ENCODE measurements around the gene TMEM31. TPM values are rescaled to one million over a fixed set of nuclear protein-coding genes. Genes with fewer than 3 reads are reported as not detected.

The TMEM31 gene
- polyA plus RNA-seq, 3 donors: not detected

DNA sequence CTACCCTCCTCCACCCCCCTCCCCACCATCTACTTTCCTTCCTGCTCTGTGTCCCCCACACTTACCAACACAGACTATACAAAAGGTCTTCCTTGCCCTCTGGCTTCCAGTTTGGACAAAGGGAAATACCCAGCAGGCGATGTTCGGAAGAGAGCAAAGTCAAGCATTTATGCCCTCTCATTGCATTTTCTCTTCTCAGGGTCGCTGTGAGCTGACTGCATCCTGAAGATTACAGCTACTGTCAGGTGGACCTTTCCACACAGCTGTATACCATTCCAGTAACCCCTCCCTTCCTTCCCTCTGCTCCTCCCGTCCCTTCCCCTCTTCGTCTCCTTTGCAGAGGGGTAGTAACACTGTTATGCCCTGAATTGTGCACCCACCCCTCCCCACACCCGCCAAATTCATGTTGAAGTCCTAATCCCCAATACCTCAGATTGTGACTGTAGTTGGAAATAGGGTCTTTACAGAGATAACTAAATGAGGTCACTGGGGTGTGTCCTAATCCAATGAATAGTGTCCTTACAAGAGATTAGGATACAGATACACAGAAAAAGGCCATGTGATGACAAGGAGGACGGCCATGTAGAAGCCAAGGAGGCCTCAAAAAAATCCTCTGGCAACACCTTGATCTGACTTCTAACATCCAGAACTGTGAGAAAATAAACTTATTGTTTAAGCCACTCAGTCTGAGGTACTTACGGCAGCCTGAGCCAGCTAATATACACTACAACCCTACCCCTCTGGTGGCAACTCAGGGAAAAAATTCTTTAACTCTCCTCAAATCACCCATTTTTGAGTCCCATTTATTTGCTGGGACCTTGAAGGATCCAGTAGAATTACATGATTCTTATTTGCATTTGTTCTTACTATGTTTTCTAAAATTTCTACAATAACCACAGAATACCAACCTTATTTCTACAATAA lies 35.9 kb upstream of the TMEM31 start:
- Histone ChIP-seq H2AFZ (ENCODE audit: insufficient read depth, low read depth, low read length, poor library complexity, severe bottlenecking) (no peak overlapping the region), H3K4me3 (replicated peaks in 1 of 3; ENCODE audit: low read depth in 2 of 3, low read length in 3 of 3) (no peak overlapping the region), H3K4me1 (ENCODE audit: control insufficient read depth in 1 of 2, insufficient read depth in 2 of 2, low read length in 2 of 2) (no peaks in the 10 kb centered on the region), H3K4me2 (replicated peaks; ENCODE audit: extremely low read depth, low read length, poor library complexity, severe bottlenecking) (no peak overlapping the region), H3K9me3 (replicated peaks in 1 of 2; ENCODE audit: control insufficient read depth in 1 of 2, insufficient read depth in 1 of 2, low read length in 2 of 2) (no peaks in the 10 kb centered on the region), H4K20me1 (ENCODE audit: insufficient read depth, low read length) (no peaks in the 10 kb centered on the region), H3K9ac (ENCODE audit: insufficient read depth, low read length, poor library complexity, severe bottlenecking) (no peak overlapping the region), H3K79me2 (ENCODE audit: insufficient read depth, low read length) (no peaks in the 10 kb centered on the region), H3K27ac (ENCODE audit: low read depth in 1 of 2, low read length in 2 of 2) (no peak overlapping the region), H3K27me3 (ENCODE audit: control insufficient read depth in 2 of 2, insufficient read depth in 2 of 2, low read length in 2 of 2) (no peaks in the 10 kb centered on the region), H3K36me3 (replicated peaks in 1 of 2; ENCODE audit: control insufficient read depth in 1 of 2, insufficient read depth in 2 of 2, low read length in 2 of 2) (peaks cover 43 to 53% of the 10 kb centered on the region in 2 donors)
- TF ChIP-seq, protein P1, sequence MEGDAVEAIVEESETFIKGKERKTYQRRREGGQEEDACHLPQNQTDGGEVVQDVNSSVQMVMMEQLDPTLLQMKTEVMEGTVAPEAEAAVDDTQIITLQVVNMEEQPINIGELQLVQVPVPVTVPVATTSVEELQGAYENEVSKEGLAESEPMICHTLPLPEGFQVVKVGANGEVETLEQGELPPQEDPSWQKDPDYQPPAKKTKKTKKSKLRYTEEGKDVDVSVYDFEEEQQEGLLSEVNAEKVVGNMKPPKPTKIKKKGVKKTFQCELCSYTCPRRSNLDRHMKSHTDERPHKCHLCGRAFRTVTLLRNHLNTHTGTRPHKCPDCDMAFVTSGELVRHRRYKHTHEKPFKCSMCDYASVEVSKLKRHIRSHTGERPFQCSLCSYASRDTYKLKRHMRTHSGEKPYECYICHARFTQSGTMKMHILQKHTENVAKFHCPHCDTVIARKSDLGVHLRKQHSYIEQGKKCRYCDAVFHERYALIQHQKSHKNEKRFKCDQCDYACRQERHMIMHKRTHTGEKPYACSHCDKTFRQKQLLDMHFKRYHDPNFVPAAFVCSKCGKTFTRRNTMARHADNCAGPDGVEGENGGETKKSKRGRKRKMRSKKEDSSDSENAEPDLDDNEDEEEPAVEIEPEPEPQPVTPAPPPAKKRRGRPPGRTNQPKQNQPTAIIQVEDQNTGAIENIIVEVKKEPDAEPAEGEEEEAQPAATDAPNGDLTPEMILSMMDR (IDR thresholded peaks at IDR 0.05): no peak
- H3K27ac Mint-ChIP-seq: no peak overlapping the region
- peaks cover 41 to 44% of the 10 kb centered on the region in 2 donors for H3K36me3 Mint-ChIP-seq
- no CpG with 5 or more reads among the region's 8 CpGs for WGBS (ENCODE audit: insufficient coverage)
- DNase-seq: no peak
- no peaks in the 10 kb centered on the region for H3K9me3 Mint-ChIP-seq
- H3K4me3 Mint-ChIP-seq: no peak overlapping the region
- intact Hi-C loops (cut with micrococcal nuclease): no loop called here
- no peaks in the 10 kb centered on the region for H3K4me1 Mint-ChIP-seq
- H3K27me3 Mint-ChIP-seq (ENCODE audit: low read depth in 3 of 3): peaks cover 0 to 13% (median 1%) of the 10 kb centered on the region in 3 donors

DNA sequence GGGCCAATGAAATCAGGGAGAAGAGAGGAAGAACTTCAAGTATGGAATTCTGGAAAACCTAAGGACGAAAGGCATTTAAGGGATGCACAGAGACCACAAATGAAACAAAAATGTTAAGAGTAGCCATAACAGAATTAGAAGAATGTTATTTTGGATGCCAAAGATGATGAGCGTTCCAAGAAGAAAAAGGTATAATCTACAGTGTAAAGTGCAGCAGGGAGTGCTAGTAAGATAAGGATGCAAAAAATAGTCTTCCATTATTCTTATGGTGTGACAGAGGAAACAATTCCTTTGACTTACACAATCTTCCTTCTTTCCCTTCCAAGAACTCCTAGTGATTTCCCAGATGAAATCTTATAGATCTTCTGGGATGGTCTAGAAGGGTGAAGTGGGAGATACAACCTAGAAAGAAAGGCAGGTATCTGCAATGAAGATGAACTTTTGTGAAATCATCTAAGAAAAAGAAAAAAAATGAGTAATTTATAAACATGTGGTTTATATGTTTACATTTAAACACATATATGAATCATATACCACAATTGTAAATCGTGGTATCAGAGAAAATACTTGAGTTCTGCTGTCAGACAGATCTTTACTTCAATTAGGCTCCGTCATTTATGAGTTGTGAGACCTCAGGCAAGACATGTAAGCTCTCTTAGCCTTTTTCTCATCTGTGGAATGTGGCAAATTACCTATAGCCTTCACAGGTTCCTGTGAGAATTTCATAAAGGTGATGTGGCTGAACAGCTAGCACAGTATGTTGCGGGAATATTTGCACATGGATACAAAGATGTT lies 32.3 kb upstream of the TMEM31 start:
- Histone ChIP-seq H3K9ac (ENCODE audit: insufficient read depth, low read length, poor library complexity, severe bottlenecking) (no peak overlapping the region), H3K27ac (ENCODE audit: low read depth in 1 of 2, low read length in 2 of 2) (no peak overlapping the region), H2AFZ (ENCODE audit: insufficient read depth, low read depth, low read length, poor library complexity, severe bottlenecking) (no peak overlapping the region), H3K4me3 (replicated peaks in 1 of 3; ENCODE audit: low read depth in 2 of 3, low read length in 3 of 3) (no peak overlapping the region), H3K36me3 (replicated peaks in 1 of 2; ENCODE audit: control insufficient read depth in 1 of 2, insufficient read depth in 2 of 2, low read length in 2 of 2) (peaks cover 54 to 77% of the 10 kb centered on the region in 2 donors), H4K20me1 (ENCODE audit: insufficient read depth, low read length) (no peaks in the 10 kb centered on the region), H3K4me2 (replicated peaks; ENCODE audit: extremely low read depth, low read length, poor library complexity, severe bottlenecking) (no peak overlapping the region), H3K27me3 (ENCODE audit: control insufficient read depth in 2 of 2, insufficient read depth in 2 of 2, low read length in 2 of 2) (no peaks in the 10 kb centered on the region), H3K9me3 (replicated peaks in 1 of 2; ENCODE audit: control insufficient read depth in 1 of 2, insufficient read depth in 1 of 2, low read length in 2 of 2) (no peaks in the 10 kb centered on the region), H3K4me1 (ENCODE audit: control insufficient read depth in 1 of 2, insufficient read depth in 2 of 2, low read length in 2 of 2) (no peaks in the 10 kb centered on the region), H3K79me2 (ENCODE audit: insufficient read depth, low read length) (no peaks in the 10 kb centered on the region)
- Mint-ChIP-seq H3K9me3 (no peaks in the 10 kb centered on the region), H3K27me3 (ENCODE audit: low read depth in 3 of 3) (peaks cover 0 to 3% (median 0%) of the 10 kb centered on the region in 3 donors), H3K27ac (no peak overlapping the region), H3K36me3 (peaks cover 51 to 54% of the 10 kb centered on the region in 2 donors), H3K4me1 (no peaks in the 10 kb centered on the region), H3K4me3 (no peak overlapping the region)
- no peak for DNase-seq
- WGBS (ENCODE audit: insufficient coverage): no CpG with 5 or more reads among the region's 5 CpGs
- TF ChIP-seq, protein P1 (IDR thresholded peaks at IDR 0.05): no peak
- intact Hi-C loops (cut with micrococcal nuclease): no loop called here

All from CD14-positive monocyte (primary cell).